Loucy (cell line): ENCODE data around the gene TM9SF4.

Source experiments
- H2AFZ ChIP-seq: fragments of 200-600 bp; sonication (generic); 2 replicates; pipeline ENCODE4 v1.6.0; 2016; ENCODE audit warnings: antibody characterized with exemption, mild to moderate bottlenecking, low read length, moderate library complexity
- H3F3A ChIP-seq: fragments of 200-600 bp; 2 replicates; pipeline ENCODE4 v1.6.0; 2016; ENCODE audit warnings: antibody characterized with exemption, low read depth, mild to moderate bottlenecking
- H3K27me3 ChIP-seq: fragments of 200-600 bp; sonication (generic); 2 replicates; pipeline ENCODE4 v1.6.1; 2014; ENCODE audit warnings: low read length, mild to moderate bottlenecking; ENCODE audit not compliant: insufficient read depth, poor library complexity, severe bottlenecking
- H3K36me3 ChIP-seq: fragments of 200-600 bp; sonication (generic); 2 replicates; pipeline ENCODE4 v1.6.1; 2016; ENCODE audit warnings: low read length; ENCODE audit not compliant: insufficient read depth
- H3K4me1 ChIP-seq: fragments of 200-600 bp; sonication (generic); 2 replicates; pipeline ENCODE4 v1.5.1; 2014; ENCODE audit warnings: low read length, mild to moderate bottlenecking; ENCODE audit not compliant: insufficient read depth, poor library complexity, severe bottlenecking
- H3K4me2 ChIP-seq: fragments of 200-600 bp; sonication (generic); 2 replicates; pipeline ENCODE4 v1.6.0; 2014; ENCODE audit warnings: antibody characterized with exemption, low read length, low read depth, mild to moderate bottlenecking; ENCODE audit not compliant: poor library complexity, severe bottlenecking
- H3K4me3 ChIP-seq: fragments of 200-600 bp; sonication (generic); 2 replicates; pipeline ENCODE4 v1.5.1; 2014; ENCODE audit warnings: low read length, mild to moderate bottlenecking, mixed read lengths; ENCODE audit not compliant: poor library complexity, severe bottlenecking
- H3K79me2 ChIP-seq: fragments of 200-600 bp; sonication (generic); 2 replicates; pipeline ENCODE4 v1.6.1; 2014; ENCODE audit warnings: low read length; ENCODE audit not compliant: insufficient read depth
- H3K9ac ChIP-seq: fragments of 200-600 bp; sonication (generic); 2 replicates; pipeline ENCODE4 v1.6.0; 2014; ENCODE audit warnings: mild to moderate bottlenecking, low read depth, low read length, moderate library complexity; ENCODE audit not compliant: poor library complexity, severe bottlenecking
- H3K9me2 ChIP-seq: fragments of 200-600 bp; sonication (generic); replicated peaks from 2 replicates; pipeline ENCODE4 v1.6.1; 2016; ENCODE audit warnings: low read depth, low read length, mixed read lengths
- H3K9me3 ChIP-seq: fragments of 200-600 bp; sonication (generic); 2 replicates; pipeline ENCODE4 v1.6.1; 2014; ENCODE audit warnings: mild to moderate bottlenecking, antibody characterized with exemption, low read length, low read depth; ENCODE audit not compliant: insufficient read depth
- H4K20me1 ChIP-seq: fragments of 200-600 bp; sonication (generic); 2 replicates; pipeline ENCODE4 v1.6.0; 2014; ENCODE audit warnings: antibody characterized with exemption, low read length, mild to moderate bottlenecking; ENCODE audit not compliant: insufficient read depth, poor library complexity, severe bottlenecking
- CTCF ChIP-seq: fragments of 200-600 bp; sonication (generic); conservative IDR thresholded peaks from 2 replicates; pipeline ENCODE4 v1.5.1; 2014; ENCODE audit warnings: mild to moderate bottlenecking, antibody characterized with exemption, low read length
- EZH2phosphoT487 ChIP-seq: fragments of 200-600 bp; IDR thresholded peaks from 2 replicates; pipeline ENCODE4 v1.6.1; 2018; ENCODE audit warnings: antibody characterized with exemption, mild to moderate bottlenecking, moderate library complexity, borderline replicate concordance

TM9SF4 gene

GRCh38 chr20:32186506-32186905 lies 77.0 kb downstream of the TM9SF4 start:
- Histone ChIP-seq H3K9ac (no peak overlapping the region), H2AFZ (no peak overlapping the region), H4K20me1 (no peaks in the 10 kb centered on the region), H3K9me3 (no peaks in the 10 kb centered on the region), H3K9me2 (no peaks in the 10 kb centered on the region), H3F3A (no peaks in the 10 kb centered on the region), H3K4me3 (no peak overlapping the region), H3K27me3 (no peaks in the 10 kb centered on the region), H3K4me2 (no peak overlapping the region), H3K4me1 (peaks cover 9% of the 10 kb centered on the region), H3K79me2 (peaks cover 18% of the 10 kb centered on the region; the same call in 1 of the 2 replicates), H3K36me3 (no peaks in the 10 kb centered on the region)
- no peak for TF ChIP-seq CTCF
- TF ChIP-seq EZH2phosphoT487: no peak

- Histone ChIP-seq H3K4me3 (peak overlapping the region; percentile 81), H3K36me3 (no peaks in the 10 kb centered on the region), H3K9ac (peak overlapping the region; percentile 73), H3K4me2 (peak overlapping the region; percentile 72), H3K9me2 (no peaks in the 10 kb centered on the region), H3K9me3 (no peaks in the 10 kb centered on the region), H3K27me3 (no peaks in the 10 kb centered on the region), H3F3A (no peaks in the 10 kb centered on the region), H4K20me1 (no peaks in the 10 kb centered on the region), H3K4me1 (peaks cover 9% of the 10 kb centered on the region), H3K79me2 (peaks cover 18% of the 10 kb centered on the region; the same call in 1 of the 2 replicates), H2AFZ (no peak overlapping the region)
- no peak for TF ChIP-seq EZH2phosphoT487
- TF ChIP-seq CTCF: no peak
Observed at GRCh38 chr20:32188376-32189122, 79.0 kb downstream of the TM9SF4 start.

GRCh38 chr20:32189123-32189410 lies 79.6 kb downstream of the TM9SF4 start:
- H3K4me3 ChIP-seq: peak overlapping the region; percentile 81
- no peaks in the 10 kb centered on the region for H4K20me1 ChIP-seq
- H3K79me2 ChIP-seq: peaks cover 18% of the 10 kb centered on the region; the same call in 1 of the 2 replicates
- H3K4me2 ChIP-seq: peak overlapping the region; percentile 72
- no peaks in the 10 kb centered on the region for H3K36me3 ChIP-seq
- no peaks in the 10 kb centered on the region for H3F3A ChIP-seq
- H3K9me2 ChIP-seq: no peaks in the 10 kb centered on the region
- H3K9me3 ChIP-seq: no peaks in the 10 kb centered on the region
- no peak for TF ChIP-seq EZH2phosphoT487
- TF ChIP-seq CTCF: no peak
- H2AFZ ChIP-seq: no peak overlapping the region
- H3K4me1 ChIP-seq: peaks cover 9% of the 10 kb centered on the region
- H3K27me3 ChIP-seq: no peaks in the 10 kb centered on the region
- H3K9ac ChIP-seq: peak overlapping the region; percentile 73
